SK-N-SH (cell line): Measurements from ENCODE around the gene BRD3. TPM values are rescaled to one million over a fixed set of nuclear protein-coding genes. Genes with fewer than 3 reads are reported as not detected.

ENCODE experiments used
- CTCF ChIA-PET: fragments of 300-600, 350-600 bp; formaldehyde crosslinking; extraction: SDS; loops from one replicate; lab custom pipeline; 2021; lab: Yijun Ruan, JAX
- POLR2A ChIA-PET: fragments of 350-600 bp; sonication (Branson Sonifier 250); formaldehyde crosslinking; extraction: SDS; loops from one replicate; lab custom pipeline; 2020; ENCODE audit warnings: antibody characterized with exemption, inconsistent platforms; lab: Yijun Ruan, JAX
- DNase-seq: peaks from one replicate; pipeline ENCODE4 v3.0.0; 2012
- H2AFZ ChIP-seq: fragments of 200-600 bp; sonication (generic); 2 replicates; pipeline ENCODE4 v1.8.1; 2016; ENCODE audit warnings: antibody characterized with exemption, mild to moderate bottlenecking, low read depth
- H3F3A ChIP-seq: fragments of 200-600 bp; sonication (generic); replicated peaks from 2 replicates; pipeline ENCODE3; 2016; ENCODE audit warnings: antibody characterized with exemption, mild to moderate bottlenecking; ENCODE audit not compliant: insufficient read depth
- H3K27ac ChIP-seq, 2 experiments: fragments of 200-500 bp in 1 of 2; fragments of 200-600 bp in 1 of 2; sonication (Bioruptor generic) in 1 of 2; sonication (generic), shearing (Covaris generic) in 1 of 2; 2 replicates each; pipeline versions ENCODE4 v1.5.1 to v1.6.1; 2014 to 2016; ENCODE audit warnings: low read depth in 2 of 2, inconsistent platforms in 1 of 2, low read length in 1 of 2, mild to moderate bottlenecking in 1 of 2, mixed read lengths in 1 of 2
- H3K27me3 ChIP-seq: fragments of 200-600 bp; sonication (generic), shearing (Covaris generic); 2 replicates; pipeline ENCODE4 v1.6.1; 2016; ENCODE audit warnings: mixed run types; ENCODE audit not compliant: insufficient read depth
- H3K36me3 ChIP-seq, 2 experiments: fragments of 200-500 bp in 1 of 2; fragments of 200-600 bp in 1 of 2; sonication (Bioruptor generic) in 1 of 2; sonication (generic) in 1 of 2; replicated peaks in 1 of 2; 2 replicates each; pipeline versions ENCODE3 to v1.5.1; 2014 to 2016; ENCODE audit warnings: low read length in 1 of 2, mild to moderate bottlenecking in 1 of 2; ENCODE audit not compliant: insufficient read depth in 2 of 2, control insufficient read depth in 1 of 2
- H3K4me1 ChIP-seq, 2 experiments: fragments of 200-500 bp in 1 of 2; fragments of 200-600 bp in 1 of 2; sonication (Bioruptor generic) in 1 of 2; sonication (generic), shearing (Covaris generic) in 1 of 2; 2 replicates each; pipeline versions ENCODE4 v1.5.1 to v1.6.1; 2014 to 2016; ENCODE audit warnings: low read depth in 1 of 2, low read length in 1 of 2, mixed run types in 1 of 2; ENCODE audit not compliant: insufficient read depth in 2 of 2, control insufficient read depth in 1 of 2
- H3K4me2 ChIP-seq: fragments of 200-600 bp; sonication (generic), shearing (Covaris generic); 2 replicates; pipeline ENCODE4 v1.6.1; 2017; ENCODE audit warnings: mixed run types
- H3K4me3 ChIP-seq, 2 experiments: fragments of 200-500 bp in 1 of 2; fragments of 200-600 bp in 1 of 2; sonication (Bioruptor generic) in 1 of 2; sonication (generic), shearing (Covaris generic) in 1 of 2; 2 replicates each; pipeline versions ENCODE4 v1.5.1 to v1.8.1; 2014 to 2016; ENCODE audit warnings: low read depth in 2 of 2, inconsistent platforms in 1 of 2, low read length in 1 of 2, mild to moderate bottlenecking in 1 of 2, mixed read lengths in 1 of 2, moderate library complexity in 1 of 2
- H3K79me2 ChIP-seq: fragments of 200-600 bp; sonication (generic); 2 replicates; pipeline ENCODE4 v1.8.1; 2017; ENCODE audit warnings: mild to moderate bottlenecking; ENCODE audit not compliant: insufficient read depth
- H3K9ac ChIP-seq: fragments of 200-600 bp; sonication (generic); 2 replicates; pipeline ENCODE4 v1.6.1; 2017; ENCODE audit warnings: mixed run types
- H3K9me2 ChIP-seq: fragments of 200-600 bp; sonication (generic); 2 replicates; pipeline ENCODE4 v1.6.1; 2017; ENCODE audit warnings: mixed run types
- H3K9me3 ChIP-seq: fragments of 200-600 bp; sonication (generic); 2 replicates; pipeline ENCODE4 v1.6.1; 2017; ENCODE audit warnings: mixed run types, mild to moderate bottlenecking, moderate library complexity
- H4K20me1 ChIP-seq: fragments of 200-600 bp; sonication (generic); 2 replicates; pipeline ENCODE4 v1.6.1; 2017; ENCODE audit warnings: mild to moderate bottlenecking, mixed run types; ENCODE audit not compliant: insufficient read depth
- CHD2 ChIP-seq: fragments of 150-350 bp; IDR thresholded peaks from 2 replicates; pipeline ENCODE4 v1.6.1; 2018; ENCODE audit warnings: low read length; ENCODE audit not compliant: partially characterized antibody
- ELF1 ChIP-seq: IDR thresholded peaks from 2 replicates; pipeline ENCODE4 v1.4.0; 2012
- EP300 ChIP-seq, 2 experiments: IDR thresholded peaks; 2 replicates each; pipeline versions ENCODE4 v1.4.0 to v1.6.1; 2012; ENCODE audit warnings: borderline replicate concordance in 1 of 2, low read depth in 1 of 2, low read length in 1 of 2
- GABPA ChIP-seq: IDR thresholded peaks from 2 replicates; pipeline ENCODE4 v1.4.0; 2012; ENCODE audit warnings: low read depth, mild to moderate bottlenecking
- JUND ChIP-seq: IDR thresholded peaks from 2 replicates; pipeline ENCODE4 v1.4.0; 2012
- MEF2A ChIP-seq: IDR thresholded peaks from 2 replicates; pipeline ENCODE4 v1.4.0; 2012; ENCODE audit warnings: low read depth, borderline replicate concordance
- NFIC ChIP-seq: IDR thresholded peaks from 2 replicates; pipeline ENCODE4 v1.4.0; 2012; ENCODE audit warnings: borderline replicate concordance
- NRF1 ChIP-seq: IDR thresholded peaks from 2 replicates; pipeline ENCODE4 v1.6.1; 2012; ENCODE audit warnings: low read depth, mild to moderate bottlenecking, low read length
- RAD21 ChIP-seq: IDR thresholded peaks from 2 replicates; pipeline ENCODE4 v1.6.1; 2012; ENCODE audit warnings: mild to moderate bottlenecking, low read length
- RCOR1 ChIP-seq: fragments of 150-350 bp; IDR thresholded peaks from 2 replicates; pipeline ENCODE4 v1.6.1; 2017; ENCODE audit warnings: antibody characterized with exemption, low read length
- REST ChIP-seq: IDR thresholded peaks from 2 replicates; pipeline ENCODE4 v1.6.1; 2012; ENCODE audit warnings: mild to moderate bottlenecking, low read depth, low read length, moderate library complexity
- RFX5 ChIP-seq: IDR thresholded peaks from 2 replicates; pipeline ENCODE4 v1.6.1; 2012; ENCODE audit warnings: mild to moderate bottlenecking, improper control_type of control experiment, low read length
- RXRA ChIP-seq: IDR thresholded peaks from 2 replicates; pipeline ENCODE4 v1.4.0; 2012; ENCODE audit warnings: low read depth, mild to moderate bottlenecking, borderline replicate concordance
- SMC3 ChIP-seq: IDR thresholded peaks from 2 replicates; pipeline ENCODE4 v1.6.1; 2012; ENCODE audit warnings: low read depth, low read length, improper control_type of control experiment
- TCF12 ChIP-seq: IDR thresholded peaks from 2 replicates; pipeline ENCODE4 v1.4.0; 2012
- YY1 ChIP-seq: IDR thresholded peaks from 2 replicates; pipeline ENCODE4 v1.4.0; 2012; ENCODE audit warnings: low read depth, mild to moderate bottlenecking
- WGBS: methylation state at CpG from one replicate; pipeline ENCODE4 v1.1.6; 2017; ENCODE audit warnings: low lambda C conversion rate; 5-methylcytosine and 5-hydroxymethylcytosine counted together
- polyA plus RNA-seq, 3 experiments: library from polyadenylated mRNA; depleted of rRNA; stranded (reverse); fragments of >200 nt; gene quantifications; 2 replicates each; pipeline ENCODE4 v1.2.3, GENCODE V29; 2012
- TF ChIP-seq, protein P1 (sequence below): IDR thresholded peaks from 2 replicates; pipeline ENCODE4 v1.4.0; 2012; ENCODE audit warnings: low read depth, borderline replicate concordance

BRD3 gene
- polyA plus RNA-seq, 1 of the 3 experiments (the other 2 are of a cell fraction), result 11.4 TPM

DNA sequence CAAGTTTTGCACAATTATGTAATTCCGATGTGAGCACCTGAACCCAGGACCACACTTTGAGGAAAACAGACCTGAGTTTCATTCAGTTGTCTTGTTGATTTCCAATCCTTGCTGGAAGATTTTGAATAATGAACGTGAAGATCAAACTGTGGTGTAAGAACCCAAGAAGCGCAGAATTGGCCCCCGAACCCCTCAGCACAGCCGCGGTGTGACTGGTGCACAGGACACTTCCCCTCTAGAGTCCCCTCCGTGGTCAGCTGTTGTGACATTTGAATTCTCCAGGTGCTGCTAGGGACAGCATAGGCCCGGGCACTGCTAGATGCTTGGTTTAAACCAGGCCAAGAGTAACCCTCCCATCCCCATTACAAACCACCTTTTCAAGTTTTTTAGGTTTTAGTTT lies 40.8 kb downstream of the BRD3 start:
- Histone ChIP-seq H3K9me2 (no peaks in the 10 kb centered on the region), H3F3A (peaks cover 18% of the 10 kb centered on the region), H3K4me2 (peak overlapping the region; percentile 99; the same call in 1 of the 2 replicates), H3K9me3 (no peaks in the 10 kb centered on the region), H3K4me3 (no peak overlapping the region), H3K27ac (no peak overlapping the region), H3K79me2 (peaks cover 6% of the 10 kb centered on the region; the same call in 1 of the 2 replicates), H4K20me1 (no peaks in the 10 kb centered on the region), H3K9ac (no peak overlapping the region), H3K4me1 (peaks cover 0 to 12% of the 10 kb centered on the region in 2 experiments; a peak in 1 of 4 replicates), H2AFZ (no peak overlapping the region), H3K27me3 (no peaks in the 10 kb centered on the region), H3K36me3 (peaks cover 9 to 37% of the 10 kb centered on the region in 2 experiments)
- WGBS, result 95% methylated on average over 7 of the region's 8 CpGs
- TF ChIP-seq YY1 (no peak), JUND (no peak), CHD2 (no peak), RAD21 (no peak), MEF2A (no peak), NRF1 (no peak), REST (no peak), RFX5 (no peak), RCOR1 (no peak), ELF1 (no peak), NFIC (no peak)
- TF ChIP-seq, protein P1, sequence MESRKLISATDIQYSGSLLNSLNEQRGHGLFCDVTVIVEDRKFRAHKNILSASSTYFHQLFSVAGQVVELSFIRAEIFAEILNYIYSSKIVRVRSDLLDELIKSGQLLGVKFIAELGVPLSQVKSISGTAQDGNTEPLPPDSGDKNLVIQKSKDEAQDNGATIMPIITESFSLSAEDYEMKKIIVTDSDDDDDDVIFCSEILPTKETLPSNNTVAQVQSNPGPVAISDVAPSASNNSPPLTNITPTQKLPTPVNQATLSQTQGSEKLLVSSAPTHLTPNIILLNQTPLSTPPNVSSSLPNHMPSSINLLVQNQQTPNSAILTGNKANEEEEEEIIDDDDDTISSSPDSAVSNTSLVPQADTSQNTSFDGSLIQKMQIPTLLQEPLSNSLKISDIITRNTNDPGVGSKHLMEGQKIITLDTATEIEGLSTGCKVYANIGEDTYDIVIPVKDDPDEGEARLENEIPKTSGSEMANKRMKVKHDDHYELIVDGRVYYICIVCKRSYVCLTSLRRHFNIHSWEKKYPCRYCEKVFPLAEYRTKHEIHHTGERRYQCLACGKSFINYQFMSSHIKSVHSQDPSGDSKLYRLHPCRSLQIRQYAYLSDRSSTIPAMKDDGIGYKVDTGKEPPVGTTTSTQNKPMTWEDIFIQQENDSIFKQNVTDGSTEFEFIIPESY, result no peak
- no peak for DNase-seq
- ChIA-PET CTCF (interaction anchor here (0.7 to 2.1 kb wide), 5 partner anchors 14 to 38 kb away, joined by 3 to 4 read pairs (median 3); no protein-coding TSS in a partner anchor), POLR2A (interaction anchor here (1.3 to 1.5 kb wide), 2 partner anchors 13 to 34 kb away, joined by 3 to 4 read pairs; no protein-coding TSS in a partner anchor)

DNA sequence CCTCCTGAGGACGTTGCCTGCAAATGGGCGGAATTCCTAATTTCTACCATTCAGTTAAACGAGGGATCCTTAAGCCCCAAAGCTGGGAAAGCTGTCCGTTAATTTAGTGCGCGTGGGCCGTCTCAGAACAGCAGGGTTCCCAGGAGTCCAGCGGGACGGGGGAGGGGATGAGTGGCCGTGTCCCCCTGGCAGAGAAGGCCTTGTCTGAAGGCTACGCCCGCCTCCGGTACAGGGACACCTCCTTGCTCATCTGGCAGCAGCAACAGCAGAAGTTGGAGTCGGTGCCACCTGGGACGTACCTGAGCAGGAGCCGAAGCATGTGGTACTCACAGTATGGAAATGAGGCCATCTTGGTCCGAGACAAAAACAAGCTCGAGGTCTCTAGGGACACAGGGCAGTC lies 41.2 kb downstream of the BRD3 start:
- peak overlapping the region; percentile 74 to 80 for H3K4me3 ChIP-seq
- peaks cover 20% of the 10 kb centered on the region for H3F3A ChIP-seq
- H3K4me2 ChIP-seq, result peak overlapping the region; percentile 99
- POLR2A ChIA-PET, result interaction anchor here (1.5 kb wide), 2 partner anchors 13 to 39 kb away, joined by 4 read pairs; no protein-coding TSS in a partner anchor
- H3K27ac ChIP-seq, result no peak overlapping the region; a peak in 1 of 4 replicates
- TF ChIP-seq SMC3 (no peak), TCF12 (no peak), EP300 (IDR thresholded peaks at IDR 0.05; ENCODE audit: borderline replicate concordance in 1 of 2, low read depth in 1 of 2, low read length in 1 of 2) (no peak), GABPA (no peak), RXRA (no peak)
- H3K9me3 ChIP-seq, result no peaks in the 10 kb centered on the region
- peaks cover 6% of the 10 kb centered on the region; the same call in 1 of the 2 replicates for H3K79me2 ChIP-seq
- CTCF ChIA-PET, result interaction anchor here (0.7 to 1.7 kb wide), 8 partner anchors 14 to 244 kb away, joined by 3 to 5 read pairs (median 4); no protein-coding TSS in a partner anchor
- H3K4me1 ChIP-seq, result peaks cover 0 to 12% of the 10 kb centered on the region in 2 experiments; a peak in 1 of 4 replicates
- H4K20me1 ChIP-seq, result no peaks in the 10 kb centered on the region
- H3K36me3 ChIP-seq, result peaks cover 8 to 33% of the 10 kb centered on the region in 2 experiments
- no peaks in the 10 kb centered on the region for H3K27me3 ChIP-seq
- H3K9me2 ChIP-seq, result no peaks in the 10 kb centered on the region
- H2AFZ ChIP-seq, result no peak overlapping the region
- 95% methylated on average over 18 of the region's 18 CpGs for WGBS
- DNase-seq, result no peak
- no peak overlapping the region for H3K9ac ChIP-seq
